ENCODE results near the gene PSAP.
"Not testable (repeated sequence)": the region's sequence is repeated elsewhere in the genome, so short reads cannot be mapped to it uniquely, and the experiment has no call there.

Gene PSAP

GRCh38 chr10:71860243-71861029 is 9.4 kb upstream of the PSAP start:
- DNase-seq (ENCODE audit: low spot score in 2 of 2): peak; percentile 76 to 83
- H3K4me3 ChIP-seq: no peak overlapping the region
- no peaks in the 10 kb centered on the region for H3K36me3 ChIP-seq (replicated peaks)
- no peaks in the 10 kb centered on the region for H3K27me3 ChIP-seq (ENCODE audit: low read depth)
- H3K4me1 ChIP-seq: peaks cover 22% of the 10 kb centered on the region
- in situ Hi-C loops (cut with MboI; ENCODE audit: low sequenced_read_pairs): no loop called here
- H3K9me3 ChIP-seq: no peaks in the 10 kb centered on the region

GRCh38 chr10:71857934-71858890 is 7.2 kb upstream of the PSAP start:
- H3K27me3 ChIP-seq (ENCODE audit: low read depth): no peaks in the 10 kb centered on the region
- no peaks in the 10 kb centered on the region for H3K9me3 ChIP-seq
- peaks cover 22% of the 10 kb centered on the region for H3K4me1 ChIP-seq
- H3K4me3 ChIP-seq: no peak overlapping the region
- DNase-seq (ENCODE audit: low spot score in 2 of 2): no peak
- no peaks in the 10 kb centered on the region for H3K36me3 ChIP-seq (replicated peaks)
- in situ Hi-C loops (cut with MboI; ENCODE audit: low sequenced_read_pairs): no loop called here

GRCh38 chr10:71856619-71857018 is 5.6 kb upstream of the PSAP start:
- no peaks in the 10 kb centered on the region for H3K36me3 ChIP-seq (replicated peaks)
- DNase-seq (ENCODE audit: low spot score in 2 of 2): no peak
- no peak overlapping the region for H3K4me3 ChIP-seq
- in situ Hi-C loops (cut with MboI; ENCODE audit: low sequenced_read_pairs): no loop called here
- H3K27me3 ChIP-seq (ENCODE audit: low read depth): no peaks in the 10 kb centered on the region
- H3K9me3 ChIP-seq: no peaks in the 10 kb centered on the region
- H3K4me1 ChIP-seq: peaks cover 22% of the 10 kb centered on the region

- Histone ChIP-seq H3K4me1 (peaks cover 9% of the 10 kb centered on the region), H3K27me3 (ENCODE audit: low read depth) (no peaks in the 10 kb centered on the region), H3K36me3 (replicated peaks) (no peaks in the 10 kb centered on the region), H3K4me3 (no peak overlapping the region), H3K9me3 (no peaks in the 10 kb centered on the region)
- no peak for DNase-seq (ENCODE audit: low spot score in 2 of 2)
- in situ Hi-C loops (cut with MboI; ENCODE audit: low sequenced_read_pairs): no loop called here
Observed at GRCh38 chr10:71854031-71854430, 3.0 kb upstream of the PSAP start.

- Histone ChIP-seq H3K36me3 (replicated peaks) (no peaks in the 10 kb centered on the region), H3K4me3 (no peak overlapping the region), H3K4me1 (peaks cover 11% of the 10 kb centered on the region), H3K9me3 (no peaks in the 10 kb centered on the region), H3K27me3 (ENCODE audit: low read depth) (no peaks in the 10 kb centered on the region)
- in situ Hi-C loops (cut with MboI; ENCODE audit: low sequenced_read_pairs): no loop called here
- DNase-seq (ENCODE audit: low spot score in 2 of 2): no peak
Observed at GRCh38 chr10:71852355-71852937, 1.4 kb upstream of the PSAP start.

- H3K9me3 ChIP-seq; DNase-seq (ENCODE audit: low spot score in 2 of 2); in situ Hi-C loops (cut with MboI; ENCODE audit: low sequenced_read_pairs); H3K27me3 ChIP-seq (ENCODE audit: low read depth); H3K4me3 ChIP-seq; H3K36me3 ChIP-seq (replicated peaks): not testable (repeated sequence)
- peaks cover 11% of the 10 kb centered on the region for H3K4me1 ChIP-seq
Observed at GRCh38 chr10:71851465-71852095, 529 bp upstream of the PSAP start.

GRCh38 chr10:71850021-71850742 is 869 bp downstream of the PSAP start:
- Histone ChIP-seq H3K27me3 (ENCODE audit: low read depth) (no peaks in the 10 kb centered on the region), H3K9me3 (no peaks in the 10 kb centered on the region), H3K4me1 (peaks cover 11% of the 10 kb centered on the region), H3K36me3 (replicated peaks) (no peaks in the 10 kb centered on the region), H3K4me3 (peak overlapping the region; percentile 90)
- no peak for DNase-seq (ENCODE audit: low spot score in 2 of 2)
- in situ Hi-C loops (cut with MboI; ENCODE audit: low sequenced_read_pairs): no loop called here

GRCh38 chr10:71849461-71849908 is 1.6 kb downstream of the PSAP start:
- no peaks in the 10 kb centered on the region for H3K27me3 ChIP-seq (ENCODE audit: low read depth)

GRCh38 chr10:71848325-71849275 is 2.5 kb downstream of the PSAP start:
- in situ Hi-C loops (cut with MboI; ENCODE audit: low sequenced_read_pairs): no loop called here
- Histone ChIP-seq H3K36me3 (replicated peaks) (no peaks in the 10 kb centered on the region), H3K9me3 (no peaks in the 10 kb centered on the region), H3K27me3 (ENCODE audit: low read depth) (no peaks in the 10 kb centered on the region), H3K4me1 (peaks cover 11% of the 10 kb centered on the region), H3K4me3 (no peak overlapping the region)
- DNase-seq (ENCODE audit: low spot score in 2 of 2): no peak

More at GRCh38 chr10:71849461-71849908, 1.6 kb downstream of the PSAP start:
- no peak for DNase-seq (ENCODE audit: low spot score in 2 of 2)
- Histone ChIP-seq H3K4me1 (peaks cover 11% of the 10 kb centered on the region), H3K9me3 (no peaks in the 10 kb centered on the region), H3K36me3 (replicated peaks) (no peaks in the 10 kb centered on the region), H3K4me3 (peak overlapping the region; percentile 90)
- in situ Hi-C loops (cut with MboI; ENCODE audit: low sequenced_read_pairs): no loop called here

- in situ Hi-C loops (cut with MboI; ENCODE audit: low sequenced_read_pairs): no loop called here
- peaks cover 11% of the 10 kb centered on the region for H3K4me1 ChIP-seq
Observed at GRCh38 chr10:71847418-71847817, 3.6 kb downstream of the PSAP start.

GRCh38 chr10:71846816-71847215 is 4.2 kb downstream of the PSAP start:
- in situ Hi-C loops (cut with MboI; ENCODE audit: low sequenced_read_pairs): no loop called here
- DNase-seq (ENCODE audit: low spot score in 2 of 2): no peak
- H3K9me3 ChIP-seq: no peaks in the 10 kb centered on the region
- H3K27me3 ChIP-seq (ENCODE audit: low read depth): no peaks in the 10 kb centered on the region
- no peak overlapping the region for H3K4me3 ChIP-seq
- no peaks in the 10 kb centered on the region for H3K36me3 ChIP-seq (replicated peaks)
- H3K4me1 ChIP-seq: peaks cover 11% of the 10 kb centered on the region

More at GRCh38 chr10:71847418-71847817, 3.6 kb downstream of the PSAP start:
- H3K36me3 ChIP-seq (replicated peaks): no peaks in the 10 kb centered on the region
- DNase-seq (ENCODE audit: low spot score in 2 of 2): no peak
- H3K27me3 ChIP-seq (ENCODE audit: low read depth): no peaks in the 10 kb centered on the region
- no peak overlapping the region for H3K4me3 ChIP-seq
- no peaks in the 10 kb centered on the region for H3K9me3 ChIP-seq
